Caki2 (cell line): ENCODE results near the gene DCTN1. TPM values are rescaled to one million over a fixed set of nuclear protein-coding genes. Genes with fewer than 3 reads are reported as not detected.

Experiments
- total RNA-seq: library from RNA; depleted of rRNA; stranded (reverse); fragments of >200 nt; shearing (Covaris generic); gene quantifications from 2 replicates; pipeline ENCODE4 v1.2.3, GENCODE V29; 2014; ENCODE audit warnings: low replicate concordance; rRNA removed

The DCTN1 gene
- total RNA-seq, 1 experiment from 2014 or later = 117 TPM

Other genes with a start within 250 kb of the DCTN1 start
- gene BOLA3, start 232.4 kb downstream of the DCTN1 start, total RNA-seq = 112 and 147 TPM in 2 replicates
- gene MOB1A, start 201.4 kb downstream of the DCTN1 start, total RNA-seq = 119 and 173 TPM in 2 replicates
- gene MTHFD2, start 181.7 kb downstream of the DCTN1 start, total RNA-seq = 197 and 274 TPM in 2 replicates
- 0.84 and 7.1 TPM in 2 replicates for gene SLC4A5, start 36.9 kb downstream of the DCTN1 start, total RNA-seq
- gene C2orf81, start 41.3 kb upstream of the DCTN1 start, total RNA-seq = 7.9 and 9.6 TPM in 2 replicates
- 183 and 209 TPM in 2 replicates for gene WDR54, start 41.4 kb upstream of the DCTN1 start, total RNA-seq
- 55.6 and 71.1 TPM in 2 replicates for gene RTKN, start 61.6 kb upstream of the DCTN1 start, total RNA-seq
- 13.5 and 37.7 TPM in 2 replicates for gene INO80B, start 74.8 kb upstream of the DCTN1 start, total RNA-seq
- gene WBP1, start 78.1 kb upstream of the DCTN1 start, total RNA-seq = 63.4 and 110 TPM in 2 replicates
- 77.2 and 80.5 TPM in 2 replicates for gene MOGS, start 85.1 kb upstream of the DCTN1 start, total RNA-seq
- 54.0 and 123 TPM in 2 replicates for gene MRPL53, start 92.4 kb upstream of the DCTN1 start, total RNA-seq
- 10.7 and 15.0 TPM in 2 replicates for gene CCDC142, start 102.7 kb upstream of the DCTN1 start, total RNA-seq
- gene TTC31, start 102.8 kb upstream of the DCTN1 start, total RNA-seq = 10.6 and 19.9 TPM in 2 replicates
- 28.5 and 41.0 TPM in 2 replicates for gene LBX2, start 119.3 kb upstream of the DCTN1 start, total RNA-seq
- 19.9 and 30.5 TPM in 2 replicates for gene PCGF1, start 127.4 kb upstream of the DCTN1 start, total RNA-seq
- not detected in 2 replicates for gene TLX2, start 134.1 kb upstream of the DCTN1 start, total RNA-seq
- not detected in 2 replicates for gene DQX1, start 145.9 kb upstream of the DCTN1 start, total RNA-seq
- gene AUP1, start 149.4 kb upstream of the DCTN1 start, total RNA-seq = 128 and 130 TPM in 2 replicates
- gene HTRA2, start 149.6 kb upstream of the DCTN1 start, total RNA-seq = 60.3 and 84.7 TPM in 2 replicates
- gene LOXL3, start 173.6 kb upstream of the DCTN1 start, total RNA-seq = 0.81 and 2.2 TPM in 2 replicates
- 19.7 and 21.9 TPM in 2 replicates for gene DOK1, start 174.4 kb upstream of the DCTN1 start, total RNA-seq